ENCODE measurements around the gene C16orf95.
A peak's percentile ranks its signal among the peaks of the same experiment; 100 is the strongest.
"Not testable (repeated sequence)": the region's sequence is repeated elsewhere in the genome, so short reads cannot be mapped to it uniquely, and the experiment has no call there.

C16orf95 gene

GRCh38 chr16:87316923-87317749 lies at the start of gene C16orf95:
Gene C16orf95, minus strand, starts transcription at chr16:87317392. Its CDS starts 150 bp downstream, at chr16:87317242.
- peak; percentile 99 for DNase-seq (ENCODE audit: low spot score)
- in situ Hi-C loops (cut with MboI; ENCODE audit: low pct_unique_long_range_greater_than_20kb, low sequenced_read_pairs, unreplicated experiment) = no loop called here
- peak; percentile 66 for TF ChIP-seq CTCF (IDR thresholded peaks at IDR 0.05; ENCODE audit: extremely low read depth, insufficient read depth, missing control alignments)

GRCh38 chr16:87366930-87367329 lies 49.7 kb upstream of the C16orf95 start:
- in situ Hi-C loops (cut with MboI; ENCODE audit: low pct_unique_long_range_greater_than_20kb, low sequenced_read_pairs, unreplicated experiment) = no loop called here

GRCh38 chr16:87366288-87366687 lies 49.1 kb upstream of the C16orf95 start:
- no peak for TF ChIP-seq CTCF (IDR thresholded peaks at IDR 0.05; ENCODE audit: extremely low read depth, insufficient read depth, missing control alignments)
- in situ Hi-C loops (cut with MboI; ENCODE audit: low pct_unique_long_range_greater_than_20kb, low sequenced_read_pairs, unreplicated experiment) = no loop called here
- DNase-seq (ENCODE audit: low spot score) = no peak

More at GRCh38 chr16:87366930-87367329, 49.7 kb upstream of the C16orf95 start:
- no peak for DNase-seq (ENCODE audit: low spot score)
- no peak for TF ChIP-seq CTCF (IDR thresholded peaks at IDR 0.05; ENCODE audit: extremely low read depth, insufficient read depth, missing control alignments)

- no peak for TF ChIP-seq CTCF (IDR thresholded peaks at IDR 0.05; ENCODE audit: extremely low read depth, insufficient read depth, missing control alignments)
- in situ Hi-C loops (cut with MboI; ENCODE audit: low pct_unique_long_range_greater_than_20kb, low sequenced_read_pairs, unreplicated experiment) = no loop called here
- DNase-seq (ENCODE audit: low spot score) = no peak
Measured at GRCh38 chr16:87365021-87365713, 48.0 kb upstream of the C16orf95 start.

- no peak for TF ChIP-seq CTCF (IDR thresholded peaks at IDR 0.05; ENCODE audit: extremely low read depth, insufficient read depth, missing control alignments)
- no peak for DNase-seq (ENCODE audit: low spot score)
- in situ Hi-C loops (cut with MboI; ENCODE audit: low pct_unique_long_range_greater_than_20kb, low sequenced_read_pairs, unreplicated experiment) = no loop called here
Measured at GRCh38 chr16:87363771-87364455, 46.7 kb upstream of the C16orf95 start.

GRCh38 chr16:87362828-87363559 lies 45.8 kb upstream of the C16orf95 start:
- in situ Hi-C loops (cut with MboI; ENCODE audit: low pct_unique_long_range_greater_than_20kb, low sequenced_read_pairs, unreplicated experiment); DNase-seq (ENCODE audit: low spot score): not testable (repeated sequence)

Measured in GM13977 (cell line).